HepG2 (cell line): ENCODE measurements around the gene SYMPK. TPM values are rescaled to one million over a fixed set of nuclear protein-coding genes. Genes with fewer than 3 reads are reported as not detected.

Source experiments
- AKAP8 ChIP-seq: sonication (generic); formaldehyde crosslinking; IDR thresholded peaks from 2 replicates; pipeline ENCODE4 v1.5.1; 2020; ENCODE audit warnings: mild to moderate bottlenecking, missing genetic modification reagents
- ARHGAP35 ChIP-seq: sonication (generic); formaldehyde crosslinking; IDR thresholded peaks from 2 replicates; pipeline ENCODE4 v1.9.0; 2022; ENCODE audit warnings: mild to moderate bottlenecking, inconsistent platforms, moderate library complexity, missing genetic modification reagents, borderline replicate concordance
- CCDC6 ChIP-seq: sonication (generic); formaldehyde crosslinking; IDR thresholded peaks from 2 replicates; pipeline ENCODE4 v1.8.1; 2022; ENCODE audit warnings: mild to moderate bottlenecking, missing genetic modification reagents, moderate library complexity
- ELF1 ChIP-seq: sonication (generic); formaldehyde crosslinking; IDR thresholded peaks from 2 replicates; pipeline ENCODE4 v1.4.0; 2020; ENCODE audit warnings: missing genetic modification reagents
- HOMEZ ChIP-seq: IDR thresholded peaks from 2 replicates; pipeline ENCODE4 v1.6.1; 2016; ENCODE audit warnings: low read depth
- MYC ChIP-seq: sonication (generic); formaldehyde crosslinking; IDR thresholded peaks from 2 replicates; pipeline ENCODE4 v1.9.0; 2021; ENCODE audit warnings: missing genetic modification reagents, borderline replicate concordance
- NR2C2 ChIP-seq: sonication (generic); formaldehyde crosslinking; IDR thresholded peaks from 2 replicates; pipeline ENCODE4 v1.4.0; 2020; ENCODE audit warnings: missing genetic modification reagents, mild to moderate bottlenecking, moderate library complexity, borderline replicate concordance
- REST ChIP-seq, 2 experiments: IDR thresholded peaks; 2 replicates each; pipeline ENCODE4 v1.6.1; 2011 to 2012; ENCODE audit warnings: low read length in 2 of 2, borderline replicate concordance in 1 of 2, low read depth in 1 of 2, mild to moderate bottlenecking in 1 of 2, moderate library complexity in 1 of 2
- SIN3A ChIP-seq: IDR thresholded peaks from 2 replicates; pipeline ENCODE4 v1.6.1; 2011; ENCODE audit warnings: low read depth, mild to moderate bottlenecking, control low read depth, low read length, borderline replicate concordance
- SOX6 ChIP-seq, 2 experiments: fragments of 450-650 bp in 1 of 2; sonication (generic) in 1 of 2; formaldehyde crosslinking in 1 of 2; IDR thresholded peaks; 2 replicates each; pipeline versions ENCODE4 v1.4.0 to v1.6.1; 2017 to 2020; ENCODE audit warnings: antibody characterized with exemption in 1 of 2, mild to moderate bottlenecking in 1 of 2, missing genetic modification reagents in 1 of 2
- TBX2 ChIP-seq: sonication (generic); formaldehyde crosslinking; IDR thresholded peaks from 2 replicates; pipeline ENCODE4 v1.5.0; 2020; ENCODE audit warnings: missing genetic modification reagents, mild to moderate bottlenecking, borderline replicate concordance
- TCF12 ChIP-seq, 2 experiments: fragments of 450-650 bp in 1 of 2; sonication (generic) in 1 of 2; formaldehyde crosslinking in 1 of 2; IDR thresholded peaks; 2 replicates each; pipeline versions ENCODE4 v1.6.1 to v1.8.0; 2017 to 2022; ENCODE audit warnings: antibody characterized with exemption in 1 of 2, mild to moderate bottlenecking in 1 of 2, missing genetic modification reagents in 1 of 2, moderate library complexity in 1 of 2
- TCF7 ChIP-seq: sonication (generic); IDR thresholded peaks from 2 replicates; pipeline ENCODE4 v1.6.1; 2016; ENCODE audit warnings: antibody characterized with exemption, low read depth
- ZKSCAN8 ChIP-seq: IDR thresholded peaks from 2 replicates; pipeline ENCODE4 v1.6.1; 2016; ENCODE audit warnings: borderline replicate concordance, missing genetic modification reagents, missing compliant biosample characterization
- ZNF18 ChIP-seq: sonication (generic); formaldehyde crosslinking; IDR thresholded peaks from 2 replicates; pipeline ENCODE4 v1.8.0; 2022; ENCODE audit warnings: mild to moderate bottlenecking, missing genetic modification reagents; ENCODE audit not compliant: insufficient replicate concordance
- ZNF335 ChIP-seq: sonication (generic); formaldehyde crosslinking; IDR thresholded peaks from 2 replicates; pipeline ENCODE4 v1.4.0; 2020; ENCODE audit warnings: missing genetic modification reagents
- ZNF709 ChIP-seq: sonication (generic); formaldehyde crosslinking; IDR thresholded peaks from 2 replicates; pipeline ENCODE4 v1.5.0; 2020; ENCODE audit warnings: mild to moderate bottlenecking, missing genetic modification reagents
- ZNF761 ChIP-seq: sonication (generic); formaldehyde crosslinking; conservative IDR thresholded peaks from 2 replicates; pipeline ENCODE4 v1.4.0; 2020; ENCODE audit warnings: mild to moderate bottlenecking, missing genetic modification reagents
- polyA plus RNA-seq, 8 experiments: library from polyadenylated mRNA; depleted of rRNA in 3 of 8; stranded (reverse) in 7 of 8; unstranded in 1 of 8; fragments of >200 nt; fragmentation: Illumina TruSeq in 4 of 8; extraction: Trizol in 4 of 8; gene quantifications; 2 replicates each; pipeline versions ENCODE4 v1.2.1 to v1.2.3, GENCODE V29; 2011 to 2016; ENCODE audit warnings: low read depth in 4 of 8, missing spikeins in 1 of 8, mixed read lengths in 1 of 8; ENCODE audit not compliant: insufficient read depth in 1 of 8
- total RNA-seq, 5 experiments: library from RNA; depleted of rRNA; stranded (reverse); fragments of >200 nt; fragmentation: Illumina TruSeq; extraction: Trizol; gene quantifications; 2 replicates each; pipeline ENCODE4 v1.2.3, GENCODE V29; 2016; ENCODE audit warnings: low read depth in 1 of 5

The SYMPK gene
- total and polyA plus RNA-seq, 2 of the 13 experiments (the other 11 are each of a cell fraction or from before 2014, with no cell fraction given) = 21.9 to 55.7 TPM

GRCh38 chr19:45876411-45877197 lies 13.7 kb upstream of the SYMPK start (continued):
- TF ChIP-seq REST (IDR thresholded peaks at IDR 0.05; ENCODE audit: borderline replicate concordance in 1 of 2, low read depth in 1 of 2, low read length in 2 of 2) (no peak), ZNF761 (CRISPR knock-in tag) (0 out of 2 replicates have a peak, but pooled peaks have one; percentile 73), CCDC6 (CRISPR knock-in tag) (0 out of 2 replicates have a peak, but pooled peaks have one; percentile 51), ZNF335 (CRISPR knock-in tag) (peak; percentile 63), SIN3A (no peak), ELF1 (CRISPR knock-in tag) (peak; percentile 59; the same call in 1 of the 2 replicates), ZKSCAN8 (0 out of 2 replicates have a peak, but pooled peaks have one; percentile 32), TBX2 (CRISPR knock-in tag) (peak; percentile 80), MYC (CRISPR knock-in tag) (peak; percentile 48; the same call in 1 of the 2 replicates), TCF7 (0 out of 2 replicates have a peak, but pooled peaks have one; percentile 6), ARHGAP35 (CRISPR knock-in tag) (peak; percentile 73; the same call in 1 of the 2 replicates), NR2C2 (no peak; the same call in none of the 2 replicates), ZNF18 (CRISPR knock-in tag) (peak; percentile 82), HOMEZ (no peak), TCF12 (IDR thresholded peaks at IDR 0.05) (no peak), TCF12 (CRISPR knock-in tag; IDR thresholded peaks at IDR 0.05) (no peak), AKAP8 (CRISPR knock-in tag) (0 out of 2 replicates have a peak, but pooled peaks have one; percentile 45), ZNF709 (CRISPR knock-in tag) (peak; percentile 66; the same call in 1 of the 2 replicates), SOX6 (IDR thresholded peaks at IDR 0.05) (no peak), SOX6 (CRISPR knock-in tag; IDR thresholded peaks at IDR 0.05) (peak; percentile 39; the same call in 1 of the 2 replicates)
